Measurements from ENCODE around the gene EFEMP2.
A peak's percentile ranks its signal among the peaks of the same experiment; 100 is the strongest.

Gene EFEMP2

GRCh38 chr11:65872586-65873317 lies at the start of gene EFEMP2:
EFEMP2 (minus strand) TSS chr11:65872800; CDS start chr11:65872354, 446 bp downstream.
- DNase-seq (ENCODE audit: low read depth), result no peak

GRCh38 chr11:65921876-65922275 lies 49.3 kb upstream of the EFEMP2 start:
- DNase-seq (ENCODE audit: low read depth), result no peak

GRCh38 chr11:65921033-65921555 lies 48.5 kb upstream of the EFEMP2 start:
- no peak for DNase-seq (ENCODE audit: low read depth)

GRCh38 chr11:65920372-65920802 lies 47.8 kb upstream of the EFEMP2 start:
- no peak for DNase-seq (ENCODE audit: low read depth)

- no peak for DNase-seq (ENCODE audit: low read depth)
Measured at GRCh38 chr11:65919573-65920371, 47.2 kb upstream of the EFEMP2 start.

- DNase-seq (ENCODE audit: low read depth), result peak; percentile 100
Measured at GRCh38 chr11:65919141-65919572, 46.6 kb upstream of the EFEMP2 start, which contains the start of gene DRAP1. DRAP1 (plus strand) TSS chr11:65919426; CDS start chr11:65919502, 76 bp downstream.

- no peak for DNase-seq (ENCODE audit: low read depth)
Measured at GRCh38 chr11:65918211-65919140, 45.9 kb upstream of the EFEMP2 start, which contains the start of gene C11orf68. C11orf68 (minus strand) TSS chr11:65919062; CDS start chr11:65919031, 31 bp downstream.

GRCh38 chr11:65917434-65918210 lies 45.0 kb upstream of the EFEMP2 start:
- no peak for DNase-seq (ENCODE audit: low read depth)

- no peak for DNase-seq (ENCODE audit: low read depth)
Measured at GRCh38 chr11:65917077-65917433, 44.5 kb upstream of the EFEMP2 start.

- no peak for DNase-seq (ENCODE audit: low read depth)
Measured at GRCh38 chr11:65916391-65916790, 43.8 kb upstream of the EFEMP2 start.

- no peak for DNase-seq (ENCODE audit: low read depth)
Measured at GRCh38 chr11:65915821-65916251, 43.2 kb upstream of the EFEMP2 start.

- DNase-seq (ENCODE audit: low read depth), result no peak
Measured at GRCh38 chr11:65915101-65915820, 42.7 kb upstream of the EFEMP2 start.

GRCh38 chr11:65912845-65913244 lies 40.2 kb upstream of the EFEMP2 start:
- DNase-seq (ENCODE audit: low read depth), result no peak

GRCh38 chr11:65911682-65912568 lies 39.3 kb upstream of the EFEMP2 start:
- DNase-seq (ENCODE audit: low read depth), result no peak

GRCh38 chr11:65907878-65908277 lies 35.3 kb upstream of the EFEMP2 start:
- no peak for DNase-seq (ENCODE audit: low read depth)

- DNase-seq (ENCODE audit: low read depth), result no peak
Measured at GRCh38 chr11:65906602-65907001, 34.0 kb upstream of the EFEMP2 start.

GRCh38 chr11:65903715-65904114 lies 31.1 kb upstream of the EFEMP2 start:
- no peak for DNase-seq (ENCODE audit: low read depth)

GRCh38 chr11:65903068-65903481 lies 30.5 kb upstream of the EFEMP2 start:
- DNase-seq (ENCODE audit: low read depth), result no peak

GRCh38 chr11:65900899-65901180 lies 28.2 kb upstream of the EFEMP2 start:
- no peak for DNase-seq (ENCODE audit: low read depth)
